Hindlimb muscle (tissue), 1 donor: ENCODE measurements around the gene PAF1. TPM values are rescaled to one million over a fixed set of nuclear protein-coding genes. Genes with fewer than 3 reads are reported as not detected.
"Not testable (repeated sequence)": the region's sequence is repeated elsewhere in the genome, so short reads cannot be mapped to it uniquely, and the experiment has no call there.

ENCODE experiments used
- DNase-seq: peaks from one replicate; pipeline ENCODE4 v3.0.0-alpha.2; 2013
- polyA plus RNA-seq: library from polyadenylated mRNA; unstranded; fragments of 120-200 nt; gene quantifications from one replicate; pipeline ENCODE4 v1.2.1, GENCODE V29; 2013; ENCODE audit not compliant: insufficient read length

PAF1 gene
- polyA plus RNA-seq, 1 donor: 38.6 TPM

GRCh38 chr19:39351537-39352064 lies 39.3 kb downstream of the PAF1 start:
- DNase-seq: peak; percentile 39

GRCh38 chr19:39350156-39350555 lies 40.8 kb downstream of the PAF1 start:
- no peak for DNase-seq

- no peak for DNase-seq
Observed at GRCh38 chr19:39349326-39349725, 41.6 kb downstream of the PAF1 start.

- no peak for DNase-seq
Observed at GRCh38 chr19:39347332-39348164, 43.4 kb downstream of the PAF1 start.

GRCh38 chr19:39345956-39346355 lies 45.0 kb downstream of the PAF1 start:
- DNase-seq: no peak

- no peak for DNase-seq
Observed at GRCh38 chr19:39342647-39343305, 48.1 kb downstream of the PAF1 start.

GRCh38 chr19:39341719-39342604 lies 48.9 kb downstream of the PAF1 start, which contains the start of gene SAMD4B:
Gene SAMD4B, plus strand, starts transcription at chr19:39342421. Its CDS starts 14,473 bp downstream, at chr19:39356894.
- DNase-seq: peak; percentile 99

- no peak for DNase-seq
Observed at GRCh38 chr19:39341129-39341718, 49.7 kb downstream of the PAF1 start.

GRCh38 chr19:39340156-39340555 lies 50.8 kb downstream of the PAF1 start:
- DNase-seq: not testable (repeated sequence)

GRCh38 chr19:39339674-39340073 lies 51.2 kb downstream of the PAF1 start:
- no peak for DNase-seq

- no peak for DNase-seq
Observed at GRCh38 chr19:39336483-39336882, 54.4 kb downstream of the PAF1 start.

Other genes with a start within 250 kb of the PAF1 start
- gene NCCRP1, start 194.1 kb downstream of the PAF1 start, polyA plus RNA-seq: 0.26 TPM
- gene SYCN, start 186.8 kb downstream of the PAF1 start, polyA plus RNA-seq: not detected
- not detected for gene IFNL3, start 146.1 kb downstream of the PAF1 start, polyA plus RNA-seq
- not detected for gene IFNL4, start 142.2 kb downstream of the PAF1 start, polyA plus RNA-seq
- gene IFNL2, start 122.7 kb downstream of the PAF1 start, polyA plus RNA-seq: not detected
- gene IFNL1, start 94.7 kb downstream of the PAF1 start, polyA plus RNA-seq: not detected
- gene LRFN1, start 70.2 kb downstream of the PAF1 start, polyA plus RNA-seq: 0.99 TPM
- 16.6 TPM for gene GMFG, start 55.1 kb downstream of the PAF1 start, polyA plus RNA-seq
- gene SAMD4B, start 48.7 kb downstream of the PAF1 start, polyA plus RNA-seq: 92.8 TPM
- gene MED29, start 272 bp upstream of the PAF1 start, polyA plus RNA-seq: 25.5 TPM
- gene ZFP36, start 15.7 kb upstream of the PAF1 start, polyA plus RNA-seq: 60.1 TPM
- gene PLEKHG2, start 21.6 kb upstream of the PAF1 start, polyA plus RNA-seq: 54.9 TPM
- gene RPS16, start 44.8 kb upstream of the PAF1 start, polyA plus RNA-seq: 2,118 TPM
- gene SUPT5H, start 54.5 kb upstream of the PAF1 start, polyA plus RNA-seq: 87.0 TPM
- gene TIMM50, start 89.7 kb upstream of the PAF1 start, polyA plus RNA-seq: 53.7 TPM
- 0.12 TPM for gene DLL3, start 107.8 kb upstream of the PAF1 start, polyA plus RNA-seq
- gene SELENOV, start 124.0 kb upstream of the PAF1 start, polyA plus RNA-seq: not detected
- gene EID2B, start 141.7 kb upstream of the PAF1 start, polyA plus RNA-seq: 2.3 TPM
- gene EID2, start 149.1 kb upstream of the PAF1 start, polyA plus RNA-seq: 9.2 TPM
- gene LGALS13, start 211.4 kb upstream of the PAF1 start, polyA plus RNA-seq: not detected